ENCODE measurements around the gene NR3C2.

The NR3C2 gene

DNA sequence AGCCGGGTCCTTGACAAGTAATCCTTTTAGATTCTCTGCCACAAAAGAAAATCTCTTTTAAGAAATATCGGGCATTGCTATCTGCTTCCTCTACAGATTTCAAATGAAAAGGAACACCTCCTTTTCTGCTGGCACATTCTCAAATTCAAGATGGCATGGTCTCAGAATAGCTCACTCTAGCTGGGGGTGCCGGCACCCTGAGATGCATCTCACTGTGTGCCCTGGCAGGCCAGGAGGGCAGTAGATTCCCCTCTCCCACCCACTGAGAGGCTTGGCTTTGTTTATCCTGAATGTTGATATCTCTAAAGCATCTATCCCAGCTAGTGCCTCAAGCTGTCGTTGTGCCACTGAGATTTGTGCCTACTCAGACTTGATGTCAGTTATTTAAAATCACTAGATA lies 390.8 kb downstream of the NR3C2 start:
- DNase-seq = no peak

GRCh38 chr4:148048598-148048997 lies 393.6 kb downstream of the NR3C2 start:
- DNase-seq = no peak

DNA sequence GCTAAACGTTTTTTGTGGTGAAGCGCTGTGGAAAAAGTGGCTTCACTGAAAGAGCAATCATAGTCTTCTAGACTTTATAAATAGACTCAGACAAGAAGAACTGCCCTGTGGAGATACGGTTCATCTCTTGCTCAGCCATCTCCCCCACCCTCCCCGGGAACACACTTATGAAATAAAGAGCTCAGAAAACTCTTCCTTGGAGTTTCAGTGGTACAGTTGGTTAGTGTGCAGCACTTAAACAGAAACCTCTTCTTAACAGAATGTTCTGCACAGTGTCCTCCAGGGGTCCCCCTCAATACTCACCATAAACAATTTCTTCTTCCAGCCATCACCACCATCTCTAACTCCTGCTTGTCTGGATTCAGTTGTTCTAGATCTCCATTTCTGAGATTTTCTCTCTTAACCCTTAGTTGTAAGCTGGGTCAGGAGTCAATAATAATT lies 397.3 kb downstream of the NR3C2 start:
- DNase-seq = peak in 1 of 14 donors; percentile 9

- DNase-seq = peak in 10 of 14 donors; percentile 9 to 64 (median 44)
Observed at GRCh38 chr4:148044089-148044911, 397.9 kb downstream of the NR3C2 start.

DNA sequence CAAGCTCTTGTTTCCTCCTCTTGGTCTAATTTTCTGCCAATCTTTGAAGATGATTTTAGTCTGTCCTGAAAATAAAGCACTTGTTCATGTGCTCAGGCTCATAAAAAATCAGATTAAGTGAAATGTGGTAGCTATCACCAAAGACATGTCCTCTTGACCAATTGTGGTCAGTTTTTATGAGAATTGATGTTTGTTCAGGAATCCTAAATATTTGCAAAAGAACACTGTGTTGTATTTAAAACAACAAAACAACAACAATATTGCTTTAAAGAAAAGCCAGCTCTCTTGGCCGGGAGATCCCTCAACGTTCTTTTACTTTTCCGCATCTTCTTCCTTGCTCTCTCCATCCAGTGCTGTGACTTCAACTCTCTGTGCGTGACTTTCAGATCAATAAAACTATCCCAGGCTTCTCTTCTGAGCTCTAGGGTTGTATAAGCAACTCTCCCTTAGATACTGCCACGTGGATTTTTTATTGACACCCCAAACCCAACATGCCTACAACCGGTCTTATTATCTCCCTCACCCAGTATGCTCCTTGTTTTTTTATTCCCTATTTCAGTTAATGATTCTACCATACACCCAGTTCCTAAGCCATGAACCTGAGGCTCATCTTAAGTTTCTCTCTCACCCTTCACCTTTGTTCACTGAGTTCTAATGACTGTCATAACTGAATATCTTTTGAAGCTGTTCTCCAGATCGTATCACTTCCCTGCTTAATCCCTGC lies 400.4 kb downstream of the NR3C2 start:
- DNase-seq = no peak

DNA sequence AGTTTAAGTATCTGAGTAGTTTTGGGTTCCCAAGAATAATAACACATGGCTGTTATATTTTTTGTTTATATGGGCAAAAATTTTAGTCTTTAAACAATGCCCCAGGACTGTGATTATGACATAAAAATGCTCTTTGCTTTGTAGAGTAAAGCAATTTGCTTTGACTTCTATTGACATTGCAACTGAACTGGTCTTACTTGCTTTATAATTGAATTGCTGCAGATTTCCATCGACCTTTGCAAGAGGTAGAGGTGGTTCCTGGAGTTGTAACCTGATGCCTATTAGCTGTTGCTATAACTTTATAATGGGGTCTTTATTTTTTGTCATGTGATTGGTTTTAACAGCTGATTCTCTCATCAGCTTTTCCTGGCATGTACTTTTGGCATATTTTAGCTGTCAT lies 407.4 kb downstream of the NR3C2 start:
- DNase-seq = no peak

DNA sequence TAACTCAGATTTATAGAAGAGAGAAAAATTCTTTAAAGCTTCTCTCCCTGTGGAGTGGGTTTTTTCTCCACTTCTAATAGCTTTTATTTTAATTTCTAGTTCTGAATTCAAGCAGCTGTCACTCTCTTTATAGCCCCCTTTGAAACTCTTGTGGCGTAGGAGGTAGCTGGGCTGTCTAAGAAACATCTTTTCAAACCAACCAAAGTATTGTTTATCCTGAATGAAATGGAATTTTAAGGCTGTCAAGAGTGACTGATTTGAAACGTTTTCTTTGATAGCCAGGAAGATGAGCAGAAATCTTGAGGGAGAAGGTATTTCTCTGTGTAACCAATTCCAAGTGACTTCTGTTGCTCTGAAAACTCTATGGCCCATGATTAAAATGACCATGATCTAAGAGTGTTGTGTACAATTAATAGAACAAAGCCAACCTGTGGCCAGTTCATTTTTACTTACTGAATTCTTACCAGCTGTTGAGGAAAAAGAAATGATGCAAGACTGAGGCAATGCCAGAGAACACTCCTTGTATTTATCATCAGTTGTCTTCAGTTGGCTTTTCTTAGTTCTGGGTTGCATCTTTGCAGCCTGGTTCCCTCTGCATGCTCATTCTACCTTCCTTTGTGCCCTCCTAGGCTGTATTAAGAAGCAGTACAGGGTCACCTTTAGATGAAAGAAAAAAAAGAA lies 411.9 kb downstream of the NR3C2 start:
- DNase-seq = no peak

GRCh38 chr4:148029781-148030180 lies 412.4 kb downstream of the NR3C2 start:
- DNase-seq = no peak
